Measurements from ENCODE around the gene TMEM235. TPM values are rescaled to one million over a fixed set of nuclear protein-coding genes. Genes with fewer than 3 reads are reported as not detected.

Gene TMEM235
- total and polyA plus RNA-seq, 2 experiments from 2014 or later, result not detected

DNA sequence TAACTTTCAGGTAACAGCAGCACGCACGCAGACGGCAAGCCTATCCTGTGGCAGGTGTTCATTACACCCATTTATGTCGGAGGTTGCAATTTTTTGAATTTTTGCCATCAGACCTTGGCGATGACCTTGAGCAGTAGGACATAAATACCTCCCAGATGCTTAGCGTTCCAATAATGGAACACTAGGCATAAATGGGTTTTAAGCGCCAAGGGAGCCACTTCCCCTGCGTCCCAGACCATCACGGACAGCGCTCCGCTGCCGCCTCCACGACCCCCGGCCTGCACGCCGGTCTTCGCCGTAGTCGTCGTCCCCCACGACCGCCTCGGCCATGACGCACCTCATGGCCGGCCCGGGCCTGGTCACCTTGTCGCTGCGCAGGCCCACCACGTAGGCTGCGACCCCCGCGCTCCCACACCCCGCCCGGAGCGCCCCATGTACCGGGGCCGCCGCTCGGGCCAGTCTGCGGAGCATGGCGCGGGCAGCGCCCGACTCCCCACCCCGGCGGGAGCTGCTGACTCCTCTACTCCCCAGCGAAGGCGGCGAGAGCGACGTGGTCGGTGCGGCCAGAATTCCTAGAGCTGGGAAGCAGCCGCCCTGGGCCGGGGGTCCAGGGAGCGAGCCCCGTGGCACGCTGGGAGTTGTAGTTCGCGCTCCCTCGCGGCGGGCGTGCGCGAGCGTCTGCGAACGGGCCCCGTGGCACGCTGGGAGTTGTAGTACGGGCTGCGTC, 22.7 kb downstream of the TMEM235 start:
- Histone ChIP-seq H3K4me2 (peak overlapping the region; percentile 89), H2AFZ (0 out of 2 replicates have a peak overlapping the region, but pooled peaks have one; percentile 38), H3K27me3 (ENCODE audit: insufficient read depth) (no peaks in the 10 kb centered on the region), H4K20me1 (replicated peaks; ENCODE audit: insufficient read depth) (no peaks in the 10 kb centered on the region), H3K4me1 (ENCODE audit: insufficient read depth) (peaks cover 22% of the 10 kb centered on the region), H3K79me2 (replicated peaks; ENCODE audit: insufficient read depth) (no peaks in the 10 kb centered on the region), H3K36me3 (ENCODE audit: insufficient read depth) (no peaks in the 10 kb centered on the region), H3K4me3 (peak overlapping the region; percentile 89), H3K27ac (ENCODE audit: low read depth) (peak overlapping the region; percentile 93), H3F3A (replicated peaks; ENCODE audit: low read depth) (peaks cover 10% of the 10 kb centered on the region), H3K9me2 (ENCODE audit: insufficient read depth) (no peaks in the 10 kb centered on the region)
- DNase-seq (ENCODE audit: low spot score) (peak; percentile 97), ATAC-seq (peak; percentile 67)
- Mint-ChIP-seq H3K36me3 (ENCODE audit: low read depth) (no peaks in the 10 kb centered on the region), H3K27me3 (ENCODE audit: insufficient read depth, low read depth, poor library complexity) (peaks cover 15% of the 10 kb centered on the region), H3K27ac (peak overlapping the region; percentile 95), H3K4me3 (peak overlapping the region; percentile 85), H3K9me3 (no peaks in the 10 kb centered on the region), H3K4me1 (peaks cover 44% of the 10 kb centered on the region)
- TF ChIP-seq STAT1 (IDR thresholded peaks at IDR 0.05; ENCODE audit: unreplicated experiment), result no peak
- TF ChIP-seq CTCF (conservative IDR thresholded peaks at IDR 0.05; ENCODE audit: low read depth in 2 of 2), result no peak
- peak; percentile 74; the same call in 1 of the 2 replicates for TF ChIP-seq CREB1 (CRISPR knock-in tag; IDR thresholded peaks at IDR 0.05; ENCODE audit: low read depth)
- TF ChIP-seq NANOG (IDR thresholded peaks at IDR 0.05; ENCODE audit: borderline replicate concordance), result no peak
- TF ChIP-seq ZNF114 (CRISPR knock-in tag; IDR thresholded peaks at IDR 0.05), result no peak
- TF ChIP-seq POLR2AphosphoS5 (IDR thresholded peaks at IDR 0.05; ENCODE audit: low read depth), result peak; percentile 83
- no peak for TF ChIP-seq ZNF331 (CRISPR knock-in tag; IDR thresholded peaks at IDR 0.05; ENCODE audit: low read depth)
- no peak for TF ChIP-seq EZH2phosphoT487 (IDR thresholded peaks at IDR 0.05; ENCODE audit: unreplicated experiment)
- no peak for TF ChIP-seq REST (IDR thresholded peaks at IDR 0.05; ENCODE audit: unreplicated experiment)
- TF ChIP-seq, protein P1, sequence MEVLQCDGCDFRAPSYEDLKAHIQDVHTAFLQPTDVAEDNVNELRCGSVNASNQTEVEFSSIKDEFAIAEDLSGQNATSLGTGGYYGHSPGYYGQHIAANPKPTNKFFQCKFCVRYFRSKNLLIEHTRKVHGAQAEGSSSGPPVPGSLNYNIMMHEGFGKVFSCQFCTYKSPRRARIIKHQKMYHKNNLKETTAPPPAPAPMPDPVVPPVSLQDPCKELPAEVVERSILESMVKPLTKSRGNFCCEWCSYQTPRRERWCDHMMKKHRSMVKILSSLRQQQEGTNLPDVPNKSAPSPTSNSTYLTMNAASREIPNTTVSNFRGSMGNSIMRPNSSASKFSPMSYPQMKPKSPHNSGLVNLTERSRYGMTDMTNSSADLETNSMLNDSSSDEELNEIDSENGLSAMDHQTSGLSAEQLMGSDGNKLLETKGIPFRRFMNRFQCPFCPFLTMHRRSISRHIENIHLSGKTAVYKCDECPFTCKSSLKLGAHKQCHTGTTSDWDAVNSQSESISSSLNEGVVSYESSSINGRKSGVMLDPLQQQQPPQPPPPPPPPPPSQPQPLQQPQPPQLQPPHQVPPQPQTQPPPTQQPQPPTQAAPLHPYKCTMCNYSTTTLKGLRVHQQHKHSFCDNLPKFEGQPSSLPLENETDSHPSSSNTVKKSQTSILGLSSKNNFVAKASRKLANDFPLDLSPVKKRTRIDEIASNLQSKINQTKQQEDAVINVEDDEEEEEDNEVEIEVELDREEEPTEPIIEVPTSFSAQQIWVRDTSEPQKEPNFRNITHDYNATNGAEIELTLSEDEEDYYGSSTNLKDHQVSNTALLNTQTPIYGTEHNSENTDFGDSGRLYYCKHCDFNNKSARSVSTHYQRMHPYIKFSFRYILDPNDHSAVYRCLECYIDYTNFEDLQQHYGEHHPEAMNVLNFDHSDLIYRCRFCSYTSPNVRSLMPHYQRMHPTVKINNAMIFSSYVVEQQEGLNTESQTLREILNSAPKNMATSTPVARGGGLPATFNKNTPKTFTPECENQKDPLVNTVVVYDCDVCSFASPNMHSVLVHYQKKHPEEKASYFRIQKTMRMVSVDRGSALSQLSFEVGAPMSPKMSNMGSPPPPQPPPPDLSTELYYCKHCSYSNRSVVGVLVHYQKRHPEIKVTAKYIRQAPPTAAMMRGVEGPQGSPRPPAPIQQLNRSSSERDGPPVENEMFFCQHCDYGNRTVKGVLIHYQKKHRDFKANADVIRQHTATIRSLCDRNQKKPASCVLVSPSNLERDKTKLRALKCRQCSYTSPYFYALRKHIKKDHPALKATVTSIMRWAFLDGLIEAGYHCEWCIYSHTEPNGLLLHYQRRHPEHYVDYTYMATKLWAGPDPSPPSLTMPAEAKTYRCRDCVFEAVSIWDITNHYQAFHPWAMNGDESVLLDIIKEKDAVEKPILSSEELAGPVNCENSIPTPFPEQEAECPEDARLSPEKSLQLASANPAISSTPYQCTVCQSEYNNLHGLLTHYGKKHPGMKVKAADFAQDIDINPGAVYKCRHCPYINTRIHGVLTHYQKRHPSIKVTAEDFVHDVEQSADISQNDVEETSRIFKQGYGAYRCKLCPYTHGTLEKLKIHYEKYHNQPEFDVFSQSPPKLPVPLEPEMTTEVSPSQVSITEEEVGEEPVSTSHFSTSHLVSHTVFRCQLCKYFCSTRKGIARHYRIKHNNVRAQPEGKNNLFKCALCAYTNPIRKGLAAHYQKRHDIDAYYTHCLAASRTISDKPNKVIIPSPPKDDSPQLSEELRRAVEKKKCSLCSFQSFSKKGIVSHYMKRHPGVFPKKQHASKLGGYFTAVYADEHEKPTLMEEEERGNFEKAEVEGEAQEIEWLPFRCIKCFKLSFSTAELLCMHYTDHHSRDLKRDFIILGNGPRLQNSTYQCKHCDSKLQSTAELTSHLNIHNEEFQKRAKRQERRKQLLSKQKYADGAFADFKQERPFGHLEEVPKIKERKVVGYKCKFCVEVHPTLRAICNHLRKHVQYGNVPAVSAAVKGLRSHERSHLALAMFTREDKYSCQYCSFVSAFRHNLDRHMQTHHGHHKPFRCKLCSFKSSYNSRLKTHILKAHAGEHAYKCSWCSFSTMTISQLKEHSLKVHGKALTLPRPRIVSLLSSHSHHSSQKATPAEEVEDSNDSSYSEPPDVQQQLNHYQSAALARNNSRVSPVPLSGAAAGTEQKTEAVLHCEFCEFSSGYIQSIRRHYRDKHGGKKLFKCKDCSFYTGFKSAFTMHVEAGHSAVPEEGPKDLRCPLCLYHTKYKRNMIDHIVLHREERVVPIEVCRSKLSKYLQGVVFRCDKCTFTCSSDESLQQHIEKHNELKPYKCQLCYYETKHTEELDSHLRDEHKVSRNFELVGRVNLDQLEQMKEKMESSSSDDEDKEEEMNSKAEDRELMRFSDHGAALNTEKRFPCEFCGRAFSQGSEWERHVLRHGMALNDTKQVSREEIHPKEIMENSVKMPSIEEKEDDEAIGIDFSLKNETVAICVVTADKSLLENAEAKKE (CRISPR knock-in tag; IDR thresholded peaks at IDR 0.05), result no peak
- TF ChIP-seq JUNB (IDR thresholded peaks at IDR 0.05; ENCODE audit: unreplicated experiment), result no peak
- TF ChIP-seq ETS1 (IDR thresholded peaks at IDR 0.05), result peak; percentile 99
- TF ChIP-seq EZH2 (IDR thresholded peaks at IDR 0.05; ENCODE audit: low read depth, unreplicated experiment), result no peak
